GM20000 (cell line): Measurements from ENCODE around the gene TRAF3IP3.

Source experiments
- DNase-seq: peaks from one replicate; pipeline ENCODE4 v3.0.0; 2012; ENCODE audit warnings: low spot score
- TF ChIP-seq, protein P1 (sequence below): IDR thresholded peaks from 2 replicates; pipeline ENCODE4 v1.5.1; 2012; ENCODE audit warnings: mild to moderate bottlenecking, control low read depth; ENCODE audit errors: extremely low read depth, missing control alignments

The TRAF3IP3 gene

DNA sequence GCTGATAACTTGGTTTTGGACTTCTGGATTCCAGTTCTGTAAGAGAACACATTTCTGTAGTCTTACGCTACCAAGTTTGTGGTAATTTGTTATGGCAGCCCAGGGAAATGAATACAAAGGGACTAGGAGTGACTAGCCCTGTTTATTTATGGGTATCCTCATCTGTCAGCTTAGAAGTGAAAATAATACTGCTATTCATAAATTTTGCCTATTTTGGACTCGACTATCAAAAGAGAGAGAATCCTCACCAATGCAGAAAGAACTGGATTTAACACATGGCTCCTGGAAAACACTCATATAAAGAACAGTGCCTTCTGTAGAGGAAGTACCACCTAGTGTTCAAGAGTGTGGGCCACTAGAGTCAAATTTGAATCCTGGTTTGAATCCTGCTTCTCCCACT, 28.6 kb upstream of the TRAF3IP3 start:
- DNase-seq, result no peak
- TF ChIP-seq, protein P1, sequence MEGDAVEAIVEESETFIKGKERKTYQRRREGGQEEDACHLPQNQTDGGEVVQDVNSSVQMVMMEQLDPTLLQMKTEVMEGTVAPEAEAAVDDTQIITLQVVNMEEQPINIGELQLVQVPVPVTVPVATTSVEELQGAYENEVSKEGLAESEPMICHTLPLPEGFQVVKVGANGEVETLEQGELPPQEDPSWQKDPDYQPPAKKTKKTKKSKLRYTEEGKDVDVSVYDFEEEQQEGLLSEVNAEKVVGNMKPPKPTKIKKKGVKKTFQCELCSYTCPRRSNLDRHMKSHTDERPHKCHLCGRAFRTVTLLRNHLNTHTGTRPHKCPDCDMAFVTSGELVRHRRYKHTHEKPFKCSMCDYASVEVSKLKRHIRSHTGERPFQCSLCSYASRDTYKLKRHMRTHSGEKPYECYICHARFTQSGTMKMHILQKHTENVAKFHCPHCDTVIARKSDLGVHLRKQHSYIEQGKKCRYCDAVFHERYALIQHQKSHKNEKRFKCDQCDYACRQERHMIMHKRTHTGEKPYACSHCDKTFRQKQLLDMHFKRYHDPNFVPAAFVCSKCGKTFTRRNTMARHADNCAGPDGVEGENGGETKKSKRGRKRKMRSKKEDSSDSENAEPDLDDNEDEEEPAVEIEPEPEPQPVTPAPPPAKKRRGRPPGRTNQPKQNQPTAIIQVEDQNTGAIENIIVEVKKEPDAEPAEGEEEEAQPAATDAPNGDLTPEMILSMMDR, result no peak

GRCh38 chr1:209727785-209728184, 28.1 kb upstream of the TRAF3IP3 start:
- TF ChIP-seq, protein P1, result no peak

GRCh38 chr1:209728466-209728865, 27.4 kb upstream of the TRAF3IP3 start:
- TF ChIP-seq, protein P1, result no peak
- DNase-seq, result no peak

More at GRCh38 chr1:209727785-209728184, 28.1 kb upstream of the TRAF3IP3 start:
- no peak for DNase-seq

DNA sequence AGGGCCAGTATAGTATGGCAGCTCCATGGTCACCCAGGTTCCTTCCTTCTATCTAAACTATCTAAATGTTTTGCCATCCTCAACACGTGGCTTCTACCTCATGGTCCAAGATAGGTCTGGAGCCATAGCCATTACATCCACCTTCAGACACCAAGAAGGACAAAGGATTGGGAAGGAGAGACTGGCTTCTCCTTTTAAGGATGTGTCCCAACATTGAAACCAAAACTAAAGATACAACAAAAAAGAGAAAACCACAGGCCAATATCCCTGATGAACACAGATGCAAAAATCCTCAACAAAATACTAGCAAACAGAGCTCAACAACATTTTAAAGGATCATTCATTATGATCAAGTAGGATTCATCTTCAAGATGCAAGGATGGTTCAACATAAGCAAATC, 26.4 kb upstream of the TRAF3IP3 start:
- TF ChIP-seq, protein P1, result no peak
- no peak for DNase-seq

- TF ChIP-seq, protein P1, result no peak
- DNase-seq, result no peak
These were observed 23.1 kb upstream of the TRAF3IP3 start for GRCh38 chr1:209732725-209733124.

GRCh38 chr1:209733409-209734192, 22.3 kb upstream of the TRAF3IP3 start:
- no peak for DNase-seq
- TF ChIP-seq, protein P1, result no peak

DNA sequence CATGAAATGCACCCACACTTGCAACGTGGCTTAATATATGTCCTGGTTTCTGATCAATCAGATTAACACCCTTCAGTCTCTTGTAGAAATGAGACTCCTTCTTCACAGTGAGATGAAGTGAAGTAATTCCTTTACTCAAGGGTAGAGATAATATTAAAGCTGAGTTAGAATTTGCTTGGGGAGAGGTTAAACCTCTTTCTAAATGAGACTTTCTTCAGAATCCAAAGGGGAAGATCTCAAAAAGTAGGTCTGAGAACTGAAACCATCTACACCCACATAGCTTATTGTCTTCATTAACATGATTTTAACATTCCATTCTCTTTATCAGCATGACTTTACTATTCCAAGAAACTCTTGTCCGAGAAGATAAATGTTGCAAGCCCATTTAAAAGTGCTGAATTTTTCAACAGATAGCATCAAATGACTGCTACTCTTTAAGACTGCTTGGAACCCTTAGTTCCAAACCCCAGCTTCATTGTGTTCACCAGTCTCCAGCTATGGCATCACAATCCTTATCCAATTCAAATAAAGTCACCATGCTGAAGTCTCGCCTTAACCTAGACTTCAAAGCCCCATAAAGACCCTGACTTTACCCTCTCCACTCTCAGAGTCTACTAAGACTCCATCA, 19.2 kb upstream of the TRAF3IP3 start:
- no peak for DNase-seq
- TF ChIP-seq, protein P1, result no peak
